ENCODE data around the gene INSM2.

DNA sequence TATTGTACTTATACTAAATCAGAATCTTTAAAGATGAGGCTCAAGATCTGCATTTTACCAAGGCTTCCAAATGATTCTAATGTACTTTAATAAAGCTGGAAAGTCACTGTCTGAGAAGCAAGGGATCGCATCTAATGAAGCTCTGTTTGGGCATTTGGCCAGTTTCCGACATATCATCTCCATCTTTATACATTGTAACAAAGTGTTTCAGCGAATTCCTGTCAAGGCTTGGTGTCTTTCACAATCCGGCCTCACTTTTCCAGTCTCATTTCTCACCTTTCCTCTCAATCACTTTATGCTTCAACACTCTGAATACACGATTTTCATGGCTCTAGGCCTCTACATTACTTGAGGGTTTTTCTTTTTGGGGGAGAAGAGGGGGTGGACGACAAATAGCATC is 27.5 kb upstream of the INSM2 start:
- TF ChIP-seq EZH2 (IDR thresholded peaks at IDR 0.05; ENCODE audit: borderline replicate concordance, control insufficient read depth, low read depth, low read length) (no peak), FOXK2 (IDR thresholded peaks at IDR 0.05) (no peak), SMC3 (IDR thresholded peaks at IDR 0.05; ENCODE audit: borderline replicate concordance, low read length) (no peak), POLR2A (IDR thresholded peaks at IDR 0.05; ENCODE audit: low read depth, low read length) (no peak), MEF2A (IDR thresholded peaks at IDR 0.05; ENCODE audit: insufficient read depth, low read depth, low read length) (no peak), SRF (IDR thresholded peaks at IDR 0.05; ENCODE audit: low read depth in 2 of 2, low read length in 2 of 2) (no peak), HDGF (IDR thresholded peaks at IDR 0.05) (no peak), POLR2AphosphoS5 (IDR thresholded peaks at IDR 0.05; ENCODE audit: low read length) (no peak), BACH1 (IDR thresholded peaks at IDR 0.05; ENCODE audit: borderline replicate concordance) (no peak), ESRRA (IDR thresholded peaks at IDR 0.05; ENCODE audit: low read length) (no peak), SP1 (IDR thresholded peaks at IDR 0.05; ENCODE audit: low read depth, low read length) (no peak)
- TF ChIP-seq, protein P1, sequence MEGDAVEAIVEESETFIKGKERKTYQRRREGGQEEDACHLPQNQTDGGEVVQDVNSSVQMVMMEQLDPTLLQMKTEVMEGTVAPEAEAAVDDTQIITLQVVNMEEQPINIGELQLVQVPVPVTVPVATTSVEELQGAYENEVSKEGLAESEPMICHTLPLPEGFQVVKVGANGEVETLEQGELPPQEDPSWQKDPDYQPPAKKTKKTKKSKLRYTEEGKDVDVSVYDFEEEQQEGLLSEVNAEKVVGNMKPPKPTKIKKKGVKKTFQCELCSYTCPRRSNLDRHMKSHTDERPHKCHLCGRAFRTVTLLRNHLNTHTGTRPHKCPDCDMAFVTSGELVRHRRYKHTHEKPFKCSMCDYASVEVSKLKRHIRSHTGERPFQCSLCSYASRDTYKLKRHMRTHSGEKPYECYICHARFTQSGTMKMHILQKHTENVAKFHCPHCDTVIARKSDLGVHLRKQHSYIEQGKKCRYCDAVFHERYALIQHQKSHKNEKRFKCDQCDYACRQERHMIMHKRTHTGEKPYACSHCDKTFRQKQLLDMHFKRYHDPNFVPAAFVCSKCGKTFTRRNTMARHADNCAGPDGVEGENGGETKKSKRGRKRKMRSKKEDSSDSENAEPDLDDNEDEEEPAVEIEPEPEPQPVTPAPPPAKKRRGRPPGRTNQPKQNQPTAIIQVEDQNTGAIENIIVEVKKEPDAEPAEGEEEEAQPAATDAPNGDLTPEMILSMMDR (IDR thresholded peaks at IDR 0.05 in 2 of 3, conservative IDR thresholded peaks at IDR 0.05 in 1 of 3; ENCODE audit: control insufficient read depth in 2 of 3, extremely low read depth in 1 of 3, insufficient read depth in 1 of 3, low read depth in 3 of 3, low read length in 3 of 3): no peak
- TF ChIP-seq, protein P2, sequence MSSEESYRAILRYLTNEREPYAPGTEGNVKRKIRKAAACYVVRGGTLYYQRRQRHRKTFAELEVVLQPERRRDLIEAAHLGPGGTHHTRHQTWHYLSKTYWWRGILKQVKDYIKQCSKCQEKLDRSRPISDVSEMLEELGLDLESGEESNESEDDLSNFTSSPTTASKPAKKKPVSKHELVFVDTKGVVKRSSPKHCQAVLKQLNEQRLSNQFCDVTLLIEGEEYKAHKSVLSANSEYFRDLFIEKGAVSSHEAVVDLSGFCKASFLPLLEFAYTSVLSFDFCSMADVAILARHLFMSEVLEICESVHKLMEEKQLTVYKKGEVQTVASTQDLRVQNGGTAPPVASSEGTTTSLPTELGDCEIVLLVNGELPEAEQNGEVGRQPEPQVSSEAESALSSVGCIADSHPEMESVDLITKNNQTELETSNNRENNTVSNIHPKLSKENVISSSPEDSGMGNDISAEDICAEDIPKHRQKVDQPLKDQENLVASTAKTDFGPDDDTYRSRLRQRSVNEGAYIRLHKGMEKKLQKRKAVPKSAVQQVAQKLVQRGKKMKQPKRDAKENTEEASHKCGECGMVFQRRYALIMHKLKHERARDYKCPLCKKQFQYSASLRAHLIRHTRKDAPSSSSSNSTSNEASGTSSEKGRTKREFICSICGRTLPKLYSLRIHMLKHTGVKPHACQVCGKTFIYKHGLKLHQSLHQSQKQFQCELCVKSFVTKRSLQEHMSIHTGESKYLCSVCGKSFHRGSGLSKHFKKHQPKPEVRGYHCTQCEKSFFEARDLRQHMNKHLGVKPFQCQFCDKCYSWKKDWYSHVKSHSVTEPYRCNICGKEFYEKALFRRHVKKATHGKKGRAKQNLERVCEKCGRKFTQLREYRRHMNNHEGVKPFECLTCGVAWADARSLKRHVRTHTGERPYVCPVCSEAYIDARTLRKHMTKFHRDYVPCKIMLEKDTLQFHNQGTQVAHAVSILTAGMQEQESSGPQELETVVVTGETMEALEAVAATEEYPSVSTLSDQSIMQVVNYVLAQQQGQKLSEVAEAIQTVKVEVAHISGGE (CRISPR knock-in tag; IDR thresholded peaks at IDR 0.05): no peak

Data from GM12878 (cell line).